Measurements from ENCODE around the gene DPH5. TPM values are rescaled to one million over a fixed set of nuclear protein-coding genes. Genes with fewer than 3 reads are reported as not detected.
"Not testable (repeated sequence)": the region's sequence is repeated elsewhere in the genome, so short reads cannot be mapped to it uniquely, and the experiment has no call there.

Gene DPH5
- total RNA-seq, 1 experiment from 2014 or later, result 23.8 TPM

GRCh38 chr1:101069158-101069557 lies 43.6 kb upstream of the DPH5 start:
- Mint-ChIP-seq H3K4me1 (ENCODE audit: low read depth, unreplicated experiment) (no peaks in the 10 kb centered on the region), H3K4me3 (ENCODE audit: unreplicated experiment) (no peak overlapping the region), H3K9me3 (ENCODE audit: unreplicated experiment) (no peaks in the 10 kb centered on the region), H3K27me3 (ENCODE audit: insufficient read depth, unreplicated experiment) (peaks cover 6% of the 10 kb centered on the region), H3K36me3 (ENCODE audit: insufficient read depth, unreplicated experiment) (no peaks in the 10 kb centered on the region), H3K27ac (ENCODE audit: unreplicated experiment) (no peak overlapping the region)
- Histone ChIP-seq H3K9me3 (no peaks in the 10 kb centered on the region), H3K4me1 (no peaks in the 10 kb centered on the region), H3K27me3 (replicated peaks; ENCODE audit: control insufficient read depth, insufficient read depth, low read length) (no peaks in the 10 kb centered on the region), H3K36me3 (ENCODE audit: control insufficient read depth, insufficient read depth, low read length) (no peaks in the 10 kb centered on the region), H3K4me3 (ENCODE audit: low read depth, low read length) (no peak overlapping the region)
- DNase-seq, result no peak
- intact Hi-C loops (cut with micrococcal nuclease; ENCODE audit: unreplicated experiment), result no loop called here
- BruUV-seq (replicated peaks), result no TSS peak
- no peak for TF ChIP-seq CTCF (IDR thresholded peaks at IDR 0.05; ENCODE audit: insufficient read depth in 1 of 2, low read depth in 1 of 2, low read length in 1 of 2, severe bottlenecking in 1 of 2, unreplicated experiment in 1 of 2)
- ChIA-PET CTCF (no interaction called here), POLR2A (no interaction called here)

- H3K36me3 ChIP-seq (ENCODE audit: control insufficient read depth, insufficient read depth, low read length); CTCF ChIA-PET; intact Hi-C loops (cut with micrococcal nuclease; ENCODE audit: unreplicated experiment); H3K36me3 Mint-ChIP-seq (ENCODE audit: insufficient read depth, unreplicated experiment); H3K27me3 Mint-ChIP-seq (ENCODE audit: insufficient read depth, unreplicated experiment); H3K9me3 ChIP-seq; H3K4me1 Mint-ChIP-seq (ENCODE audit: low read depth, unreplicated experiment); H3K27ac Mint-ChIP-seq (ENCODE audit: unreplicated experiment); H3K4me1 ChIP-seq; H3K4me3 Mint-ChIP-seq (ENCODE audit: unreplicated experiment); BruUV-seq (replicated peaks); POLR2A ChIA-PET; H3K9me3 Mint-ChIP-seq (ENCODE audit: unreplicated experiment); H3K4me3 ChIP-seq (ENCODE audit: low read depth, low read length); H3K27me3 ChIP-seq (replicated peaks; ENCODE audit: control insufficient read depth, insufficient read depth, low read length); DNase-seq: not testable (repeated sequence)
Measured at GRCh38 chr1:101066937-101067335, 41.4 kb upstream of the DPH5 start.

- no peaks in the 10 kb centered on the region for H3K36me3 ChIP-seq (ENCODE audit: control insufficient read depth, insufficient read depth, low read length)
- POLR2A ChIA-PET, result no interaction called here
- H3K4me1 ChIP-seq, result no peaks in the 10 kb centered on the region
- H3K36me3 Mint-ChIP-seq (ENCODE audit: insufficient read depth, unreplicated experiment), result no peaks in the 10 kb centered on the region
- no peak overlapping the region for H3K27ac Mint-ChIP-seq (ENCODE audit: unreplicated experiment)
- H3K9me3 Mint-ChIP-seq (ENCODE audit: unreplicated experiment), result no peaks in the 10 kb centered on the region
- no peak overlapping the region for H3K4me3 Mint-ChIP-seq (ENCODE audit: unreplicated experiment)
- CTCF ChIA-PET, result no interaction called here
- intact Hi-C loops (cut with micrococcal nuclease; ENCODE audit: unreplicated experiment), result no loop called here
- H3K27me3 ChIP-seq (replicated peaks; ENCODE audit: control insufficient read depth, insufficient read depth, low read length), result no peaks in the 10 kb centered on the region
- no peak overlapping the region for H3K4me3 ChIP-seq (ENCODE audit: low read depth, low read length)
- no TSS peak for BruUV-seq (replicated peaks)
- no peaks in the 10 kb centered on the region for H3K9me3 ChIP-seq
- no peak for DNase-seq
- no peak for TF ChIP-seq CTCF (IDR thresholded peaks at IDR 0.05; ENCODE audit: insufficient read depth in 1 of 2, low read depth in 1 of 2, low read length in 1 of 2, severe bottlenecking in 1 of 2, unreplicated experiment in 1 of 2)
- H3K4me1 Mint-ChIP-seq (ENCODE audit: low read depth, unreplicated experiment), result no peaks in the 10 kb centered on the region
- H3K27me3 Mint-ChIP-seq (ENCODE audit: insufficient read depth, unreplicated experiment), result peaks cover 6% of the 10 kb centered on the region
Measured at GRCh38 chr1:101066260-101066936, 40.8 kb upstream of the DPH5 start.

GRCh38 chr1:101065575-101065974 lies 40.0 kb upstream of the DPH5 start:
- no peaks in the 10 kb centered on the region for H3K36me3 ChIP-seq (ENCODE audit: control insufficient read depth, insufficient read depth, low read length)
- Mint-ChIP-seq H3K27ac (ENCODE audit: unreplicated experiment) (no peak overlapping the region), H3K36me3 (ENCODE audit: insufficient read depth, unreplicated experiment) (no peaks in the 10 kb centered on the region), H3K4me3 (ENCODE audit: unreplicated experiment) (no peak overlapping the region), H3K9me3 (ENCODE audit: unreplicated experiment) (no peaks in the 10 kb centered on the region), H3K4me1 (ENCODE audit: low read depth, unreplicated experiment) (no peaks in the 10 kb centered on the region), H3K27me3 (ENCODE audit: insufficient read depth, unreplicated experiment) (peaks cover 6% of the 10 kb centered on the region)
- H3K4me1 ChIP-seq, result no peaks in the 10 kb centered on the region
- H3K4me3 ChIP-seq (ENCODE audit: low read depth, low read length), result no peak overlapping the region
- no peak for DNase-seq
- TF ChIP-seq CTCF (IDR thresholded peaks at IDR 0.05; ENCODE audit: insufficient read depth in 1 of 2, low read depth in 1 of 2, low read length in 1 of 2, severe bottlenecking in 1 of 2, unreplicated experiment in 1 of 2), result no peak
- BruUV-seq (replicated peaks), result no TSS peak
- H3K27me3 ChIP-seq (replicated peaks; ENCODE audit: control insufficient read depth, insufficient read depth, low read length), result no peaks in the 10 kb centered on the region
- intact Hi-C loops (cut with micrococcal nuclease; ENCODE audit: unreplicated experiment), result no loop called here
- H3K9me3 ChIP-seq, result no peaks in the 10 kb centered on the region
- CTCF ChIA-PET, result no interaction called here
- POLR2A ChIA-PET, result no interaction called here

Data from Caco-2 (cell line).